Endothelial cell (in vitro differentiated cells): ENCODE results near the gene CD58. TPM values are rescaled to one million over a fixed set of nuclear protein-coding genes. Genes with fewer than 3 reads are reported as not detected.

Source experiments
- DNase-seq: peaks from one replicate; pipeline ENCODE4 v3.0.0; 2021; ENCODE audit warnings: low spot score
- H3K27ac Mint-ChIP-seq: one replicate; pipeline ENCODE4 v1.8.0; 2021; ENCODE audit warnings: mixed read lengths, inconsistent platforms; ENCODE audit not compliant: unreplicated experiment
- H3K27me3 Mint-ChIP-seq: one replicate; pipeline ENCODE4 v1.8.0; 2021; ENCODE audit warnings: mild to moderate bottlenecking, moderate library complexity, mixed read lengths, inconsistent platforms; ENCODE audit not compliant: unreplicated experiment
- H3K36me3 Mint-ChIP-seq: one replicate; pipeline ENCODE4 v1.8.0; 2021; ENCODE audit warnings: mild to moderate bottlenecking, low read depth, mixed read lengths, inconsistent platforms; ENCODE audit not compliant: unreplicated experiment
- H3K4me1 Mint-ChIP-seq: one replicate; pipeline ENCODE4 v1.8.0; 2021; ENCODE audit warnings: mild to moderate bottlenecking, mixed read lengths, inconsistent platforms; ENCODE audit not compliant: unreplicated experiment
- H3K4me3 Mint-ChIP-seq: one replicate; pipeline ENCODE4 v1.8.0; 2021; ENCODE audit warnings: mild to moderate bottlenecking, mixed read lengths, inconsistent platforms; ENCODE audit not compliant: unreplicated experiment
- H3K9me3 Mint-ChIP-seq: one replicate; pipeline ENCODE4 v1.8.0; 2021; ENCODE audit warnings: mixed read lengths, inconsistent platforms; ENCODE audit not compliant: unreplicated experiment
- CTCF ChIP-seq: fragments of 200-600 bp; sonication (generic); IDR thresholded peaks from one replicate; pipeline ENCODE4 v1.5.0; 2021; ENCODE audit warnings: antibody characterized with exemption; ENCODE audit not compliant: unreplicated experiment
- total RNA-seq: library from RNA; stranded (reverse); fragmentation: NEBNext Ultra II Directional; extraction: Animal tissue kit (Norgen Biotek cat#: 25700); gene quantifications from one replicate; pipeline ENCODE4 v1.2.1, GENCODE V29; 2021; ENCODE audit not compliant: unreplicated experiment

The CD58 gene
- total RNA-seq, 1 donor from 2014 or later: 9.0 TPM

- DNase-seq: no peak
- TF ChIP-seq CTCF: no peak
- H3K4me1 Mint-ChIP-seq: peaks cover 4% of the 10 kb centered on the region
- peaks cover 3% of the 10 kb centered on the region for H3K27me3 Mint-ChIP-seq
- no peak overlapping the region for H3K27ac Mint-ChIP-seq
- peaks cover 10% of the 10 kb centered on the region for H3K36me3 Mint-ChIP-seq
- no peak overlapping the region for H3K4me3 Mint-ChIP-seq
- H3K9me3 Mint-ChIP-seq: no peaks in the 10 kb centered on the region
These were observed 15.9 kb upstream of the CD58 start for GRCh38 chr1:116586741-116587143.

DNA sequence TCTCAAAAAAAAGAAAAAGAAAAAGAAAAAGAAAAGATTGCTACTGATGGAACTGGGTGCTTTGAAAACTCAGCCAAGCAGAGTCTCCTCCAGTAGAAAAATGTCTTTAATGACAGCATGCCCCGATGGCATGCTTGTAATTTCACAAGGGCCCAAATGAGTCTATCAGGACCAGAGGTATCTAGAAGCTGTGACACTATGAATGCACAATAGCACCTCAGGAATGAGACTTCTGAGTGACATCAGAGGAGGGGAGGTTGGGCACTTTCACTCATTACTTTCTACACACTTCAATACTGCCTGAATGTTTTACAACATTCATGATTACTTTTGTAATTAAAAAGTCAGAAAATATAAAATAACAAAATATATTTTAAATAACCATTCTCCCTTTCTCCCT lies 15.1 kb upstream of the CD58 start:
- TF ChIP-seq CTCF: no peak
- peaks cover 4% of the 10 kb centered on the region for H3K4me1 Mint-ChIP-seq
- peaks cover 10% of the 10 kb centered on the region for H3K36me3 Mint-ChIP-seq
- DNase-seq: no peak
- H3K9me3 Mint-ChIP-seq: no peaks in the 10 kb centered on the region
- H3K27ac Mint-ChIP-seq: no peak overlapping the region
- H3K4me3 Mint-ChIP-seq: no peak overlapping the region
- peaks cover 3% of the 10 kb centered on the region for H3K27me3 Mint-ChIP-seq

GRCh38 chr1:116581323-116581885 lies 10.6 kb upstream of the CD58 start:
- no peak for TF ChIP-seq CTCF
- no peak for DNase-seq
- H3K4me1 Mint-ChIP-seq: no peaks in the 10 kb centered on the region
- H3K27ac Mint-ChIP-seq: no peak overlapping the region
- H3K4me3 Mint-ChIP-seq: no peak overlapping the region
- peaks cover 2% of the 10 kb centered on the region for H3K27me3 Mint-ChIP-seq
- no peaks in the 10 kb centered on the region for H3K9me3 Mint-ChIP-seq
- peaks cover 4% of the 10 kb centered on the region for H3K36me3 Mint-ChIP-seq

GRCh38 chr1:116580446-116581322 lies 9.9 kb upstream of the CD58 start:
- TF ChIP-seq CTCF: no peak
- Mint-ChIP-seq H3K9me3 (no peaks in the 10 kb centered on the region), H3K36me3 (peaks cover 4% of the 10 kb centered on the region), H3K4me3 (no peak overlapping the region), H3K27me3 (peaks cover 2% of the 10 kb centered on the region), H3K27ac (no peak overlapping the region), H3K4me1 (no peaks in the 10 kb centered on the region)
- no peak for DNase-seq
